ENCODE measurements around the gene KMT2C. TPM values are rescaled to one million over a fixed set of nuclear protein-coding genes. Genes with fewer than 3 reads are reported as not detected.

Gene KMT2C
- total and polyA plus RNA-seq, 4 donors: 6.3 to 35.3 (median 19.3) TPM

GRCh38 chr7:152338561-152338960 is 97.2 kb downstream of the KMT2C start:
- H3K4me1 ChIP-seq (ENCODE audit: control insufficient read depth in 4 of 4, insufficient read depth in 4 of 4, low read length in 3 of 4): peaks cover 7 to 39% (median 28%) of the 10 kb centered on the region in 4 donors
- TF ChIP-seq YY1 (IDR thresholded peaks at IDR 0.05) (no peak), HNF4G (IDR thresholded peaks at IDR 0.05) (no peak), REST (IDR thresholded peaks at IDR 0.05) (no peak), SP1 (IDR thresholded peaks at IDR 0.05) (no peak)
- TF ChIP-seq, protein P1, sequence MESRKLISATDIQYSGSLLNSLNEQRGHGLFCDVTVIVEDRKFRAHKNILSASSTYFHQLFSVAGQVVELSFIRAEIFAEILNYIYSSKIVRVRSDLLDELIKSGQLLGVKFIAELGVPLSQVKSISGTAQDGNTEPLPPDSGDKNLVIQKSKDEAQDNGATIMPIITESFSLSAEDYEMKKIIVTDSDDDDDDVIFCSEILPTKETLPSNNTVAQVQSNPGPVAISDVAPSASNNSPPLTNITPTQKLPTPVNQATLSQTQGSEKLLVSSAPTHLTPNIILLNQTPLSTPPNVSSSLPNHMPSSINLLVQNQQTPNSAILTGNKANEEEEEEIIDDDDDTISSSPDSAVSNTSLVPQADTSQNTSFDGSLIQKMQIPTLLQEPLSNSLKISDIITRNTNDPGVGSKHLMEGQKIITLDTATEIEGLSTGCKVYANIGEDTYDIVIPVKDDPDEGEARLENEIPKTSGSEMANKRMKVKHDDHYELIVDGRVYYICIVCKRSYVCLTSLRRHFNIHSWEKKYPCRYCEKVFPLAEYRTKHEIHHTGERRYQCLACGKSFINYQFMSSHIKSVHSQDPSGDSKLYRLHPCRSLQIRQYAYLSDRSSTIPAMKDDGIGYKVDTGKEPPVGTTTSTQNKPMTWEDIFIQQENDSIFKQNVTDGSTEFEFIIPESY (IDR thresholded peaks at IDR 0.05): no peak
- H3K4me3 ChIP-seq (ENCODE audit: low read depth in 1 of 3, low read length in 3 of 3): no peak overlapping the region
- no peak for DNase-seq (ENCODE audit: low spot score)
- H3K9me3 ChIP-seq (ENCODE audit: control insufficient read depth in 4 of 4, low read length in 3 of 4): no peaks in the 10 kb centered on the region
- no peaks in the 10 kb centered on the region for H3K36me3 ChIP-seq (ENCODE audit: control insufficient read depth in 4 of 4, insufficient read depth in 3 of 4, low read depth in 1 of 4, low read length in 3 of 4)
- H3K9ac ChIP-seq (ENCODE audit: low read depth in 1 of 2, low read length in 2 of 2): no peak overlapping the region
- no peak overlapping the region for H3K27ac ChIP-seq (ENCODE audit: low read depth in 1 of 2, low read length in 2 of 2)
- 42% methylated on average over 2 of the region's 2 CpGs for WGBS
- no peaks in the 10 kb centered on the region for H3K27me3 ChIP-seq (ENCODE audit: control insufficient read depth in 4 of 4, insufficient read depth in 4 of 4, low read length in 3 of 4)

GRCh38 chr7:152336754-152337368 is 98.9 kb downstream of the KMT2C start:
- Histone ChIP-seq H3K9ac (ENCODE audit: low read depth in 1 of 2, low read length in 2 of 2) (no peak overlapping the region), H3K4me3 (ENCODE audit: low read depth in 1 of 3, low read length in 3 of 3) (no peak overlapping the region), H3K4me1 (ENCODE audit: control insufficient read depth in 4 of 4, insufficient read depth in 4 of 4, low read length in 3 of 4) (peaks cover 4 to 28% (median 24%) of the 10 kb centered on the region in 4 donors), H3K27ac (ENCODE audit: low read depth in 1 of 2, low read length in 2 of 2) (no peak overlapping the region), H3K9me3 (ENCODE audit: control insufficient read depth in 4 of 4, low read length in 3 of 4) (no peaks in the 10 kb centered on the region), H3K27me3 (ENCODE audit: control insufficient read depth in 4 of 4, insufficient read depth in 4 of 4, low read length in 3 of 4) (no peaks in the 10 kb centered on the region), H3K36me3 (ENCODE audit: control insufficient read depth in 4 of 4, insufficient read depth in 3 of 4, low read depth in 1 of 4, low read length in 3 of 4) (no peaks in the 10 kb centered on the region)
- TF ChIP-seq, protein P2, sequence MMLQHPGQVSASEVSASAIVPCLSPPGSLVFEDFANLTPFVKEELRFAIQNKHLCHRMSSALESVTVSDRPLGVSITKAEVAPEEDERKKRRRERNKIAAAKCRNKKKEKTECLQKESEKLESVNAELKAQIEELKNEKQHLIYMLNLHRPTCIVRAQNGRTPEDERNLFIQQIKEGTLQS (IDR thresholded peaks at IDR 0.05): no peak
- TF ChIP-seq, protein P1 (IDR thresholded peaks at IDR 0.05): no peak
- TF ChIP-seq HNF4A (conservative IDR thresholded peaks at IDR 0.05) (peak in 1 of 2 donors; percentile 15), REST (IDR thresholded peaks at IDR 0.05) (no peak), YY1 (IDR thresholded peaks at IDR 0.05) (no peak), CTCF (IDR thresholded peaks at IDR 0.05; ENCODE audit: low read depth, low read length, missing input control) (peak; percentile 41), RXRA (IDR thresholded peaks at IDR 0.05) (no peak), GABPA (IDR thresholded peaks at IDR 0.05 in 1 of 2, conservative IDR thresholded peaks at IDR 0.05 in 1 of 2) (no peak), RAD21 (IDR thresholded peaks at IDR 0.05) (peak; percentile 68 to 78)
- 35% methylated on average over 4 of the region's 4 CpGs for WGBS
- no peak for DNase-seq (ENCODE audit: low spot score)

Measured in liver (tissue), 9 donors.